Myocyte (in vitro differentiated cells): Measurements from ENCODE around the gene PON2. TPM values are rescaled to one million over a fixed set of nuclear protein-coding genes. Genes with fewer than 3 reads are reported as not detected.

Experiments
- DNase-seq: peaks from one replicate; pipeline ENCODE4 v3.0.0-alpha.2; 2012; ENCODE audit warnings: low read depth
- total RNA-seq: library from RNA; depleted of rRNA; stranded (reverse); fragments of >200 nt; gene quantifications from 2 replicates; pipeline ENCODE4 v1.2.3, GENCODE V29; 2014

PON2 gene
- total RNA-seq, 1 donor from 2014 or later, result 178 TPM

- no peak for DNase-seq
Measured at GRCh38 chr7:95446618-95447017, 11.8 kb upstream of the PON2 start.

- DNase-seq, result no peak
Measured at GRCh38 chr7:95444796-95445195, 10.0 kb upstream of the PON2 start.

GRCh38 chr7:95441042-95441823 is 6.4 kb upstream of the PON2 start:
- DNase-seq, result no peak

GRCh38 chr7:95440394-95441038 is 5.7 kb upstream of the PON2 start:
- no peak for DNase-seq

- no peak for DNase-seq
Measured at GRCh38 chr7:95436407-95436806, 1.6 kb upstream of the PON2 start.

DNA sequence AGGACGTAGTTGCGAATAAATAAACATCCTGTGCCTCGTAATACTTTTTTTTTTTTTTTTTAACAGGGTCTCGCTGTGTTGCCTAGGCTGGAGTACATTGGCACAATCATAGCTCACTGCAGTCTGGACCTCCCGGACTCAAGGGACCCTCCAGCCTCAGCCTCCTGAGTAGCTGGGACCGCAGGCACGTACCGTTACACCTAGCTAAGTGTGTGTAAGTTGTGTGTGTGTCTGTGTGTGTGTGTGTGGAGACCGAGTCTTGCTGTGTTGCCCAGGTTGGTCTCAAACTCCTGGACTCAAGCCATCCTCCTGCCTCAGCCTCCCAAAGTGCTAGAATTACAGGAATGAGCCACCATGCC is 573 bp upstream of the PON2 start:
- DNase-seq, result no peak

DNA sequence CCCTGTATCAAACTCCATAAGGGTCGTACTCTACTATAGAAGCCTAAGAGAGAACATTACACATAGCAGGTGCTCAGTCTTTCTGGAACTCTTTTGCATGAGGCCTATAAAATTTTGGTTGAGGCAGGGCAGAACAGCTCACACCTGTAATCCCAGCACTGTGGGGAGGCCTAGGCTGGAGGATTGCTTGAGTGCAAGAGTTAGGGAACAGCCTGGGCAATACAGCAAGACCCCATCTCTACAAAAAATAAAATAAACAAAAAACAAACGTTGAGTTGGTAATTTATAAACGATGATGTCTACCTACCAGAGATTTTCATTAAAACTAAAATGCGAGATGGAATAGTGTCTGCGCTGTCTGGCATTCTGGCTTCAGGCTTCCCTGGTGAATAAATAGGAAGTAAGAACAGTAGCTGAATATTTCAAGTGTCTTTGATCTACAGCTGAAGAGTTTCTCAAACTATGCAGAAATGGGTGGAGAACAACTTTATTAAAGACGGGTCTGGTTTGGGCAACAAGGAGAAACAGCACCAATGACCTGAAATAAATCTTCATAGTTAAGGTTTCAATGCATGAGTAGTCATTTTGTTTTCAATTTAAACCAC is 774 bp downstream of the PON2 start:
- no peak for DNase-seq

DNA sequence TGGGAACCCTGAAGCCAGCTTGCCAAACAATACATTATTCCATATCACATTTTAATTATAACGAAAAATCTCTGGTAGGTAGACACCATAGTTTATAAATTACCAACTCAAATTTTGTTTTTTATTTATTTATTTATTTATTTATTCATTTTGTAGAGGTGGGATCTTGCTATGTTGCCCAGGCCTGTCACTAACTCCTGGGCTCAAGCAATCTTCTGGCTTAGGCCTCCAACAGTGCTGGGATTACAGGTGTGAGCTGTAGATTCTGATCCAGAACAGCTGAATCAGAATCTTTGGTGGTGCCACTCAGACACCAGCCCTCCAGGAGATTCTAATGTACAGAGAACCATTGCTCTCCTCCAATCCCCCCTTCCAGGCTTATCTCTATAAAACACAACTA is 1.7 kb downstream of the PON2 start:
- DNase-seq, result no peak

DNA sequence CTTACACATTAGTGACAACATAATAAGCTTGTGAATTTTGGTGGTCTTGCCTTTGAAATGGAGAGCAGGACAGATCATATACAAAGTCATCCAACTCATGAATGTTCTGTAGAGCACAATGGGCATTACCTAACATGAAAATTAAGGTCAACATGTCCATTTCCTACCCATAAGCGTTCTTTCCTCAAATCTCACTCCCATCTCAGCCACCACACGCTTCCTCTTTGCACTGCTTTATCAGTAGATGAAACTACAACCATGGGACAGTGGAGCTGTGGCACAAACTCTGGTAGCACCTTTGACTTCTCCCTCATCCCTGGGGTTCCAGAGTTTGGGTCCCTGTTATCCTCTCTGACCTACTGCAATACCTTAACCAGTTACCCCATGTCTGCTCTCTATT is 2.2 kb downstream of the PON2 start:
- no peak for DNase-seq

DNA sequence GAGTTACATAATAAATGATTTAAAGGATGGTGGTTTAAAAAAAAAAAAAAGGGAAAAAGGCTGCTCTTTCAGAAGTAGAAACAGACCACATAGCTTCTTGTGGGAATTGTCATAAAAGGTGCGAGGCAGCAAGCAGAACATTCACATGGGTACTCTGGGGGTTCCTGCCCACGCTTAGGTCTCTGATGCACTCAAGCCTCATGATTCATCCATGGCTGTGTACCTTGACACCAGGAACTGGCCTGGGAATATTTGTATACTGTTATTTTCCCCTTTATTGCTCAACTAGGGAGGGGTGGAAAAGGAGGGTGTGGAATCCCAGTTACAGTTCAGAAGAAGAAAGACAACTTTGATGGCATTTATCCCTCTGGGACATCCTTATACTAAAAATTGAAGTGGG is 4.0 kb downstream of the PON2 start:
- DNase-seq, result no peak

GRCh38 chr7:95429241-95429990 is 5.4 kb downstream of the PON2 start:
- DNase-seq, result no peak

GRCh38 chr7:95427914-95428516 is 6.8 kb downstream of the PON2 start:
- no peak for DNase-seq

DNA sequence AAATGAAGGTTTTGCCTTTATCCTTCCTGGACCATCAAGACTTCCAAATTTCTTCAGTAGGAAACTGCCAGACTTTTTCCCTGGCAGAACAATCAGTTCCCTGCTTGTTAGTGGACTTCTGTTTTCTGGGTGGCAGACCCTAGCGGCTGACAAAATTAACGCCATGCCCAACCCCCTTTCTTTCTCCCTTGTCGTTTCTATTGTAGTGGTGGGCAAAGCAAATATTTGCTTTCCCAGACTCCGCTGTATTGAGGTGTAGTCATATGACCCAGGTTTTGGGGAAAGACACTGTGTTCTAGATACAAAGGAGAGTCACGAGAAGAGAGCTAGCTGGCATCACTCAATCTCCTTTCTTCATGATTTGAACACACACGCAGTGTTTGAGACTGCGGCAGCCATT is 7.7 kb downstream of the PON2 start:
- no peak for DNase-seq

- no peak for DNase-seq
Measured at GRCh38 chr7:95425694-95426093, 9.1 kb downstream of the PON2 start.

- DNase-seq, result no peak
Measured at GRCh38 chr7:95424716-95425115, 10.1 kb downstream of the PON2 start.

DNA sequence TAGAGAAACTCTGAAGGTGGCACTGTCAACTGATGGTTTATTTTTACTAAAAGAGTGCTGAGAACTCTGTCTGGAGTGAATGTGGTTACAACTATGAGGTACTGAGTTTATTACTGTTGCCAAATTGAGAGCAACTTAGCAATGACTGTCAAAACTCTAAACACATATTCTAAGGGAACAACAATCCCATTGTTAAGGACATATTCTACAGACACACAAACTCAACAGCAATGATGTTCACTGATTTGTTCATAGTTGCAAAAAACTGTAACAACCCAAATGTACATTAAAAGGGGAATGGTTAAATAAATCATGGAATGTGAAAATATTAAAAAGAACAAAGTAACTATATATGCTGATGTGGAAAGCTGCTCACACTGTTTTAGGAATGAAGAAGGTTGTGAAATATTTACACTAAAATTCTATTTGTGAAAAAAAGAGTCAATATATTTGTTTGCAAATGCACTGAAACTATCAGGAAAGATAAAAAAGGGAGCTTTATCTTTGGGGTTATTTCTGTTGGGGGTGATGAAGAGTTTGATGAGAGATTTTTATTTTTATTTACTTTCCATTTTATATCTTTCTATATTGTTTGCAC is 12.9 kb downstream of the PON2 start:
- peak; percentile 23 for DNase-seq

GRCh38 chr7:95421000-95421846 is 13.6 kb downstream of the PON2 start:
- DNase-seq, result peak; percentile 54

GRCh38 chr7:95412075-95412474 is 22.8 kb downstream of the PON2 start:
- DNase-seq, result no peak

DNA sequence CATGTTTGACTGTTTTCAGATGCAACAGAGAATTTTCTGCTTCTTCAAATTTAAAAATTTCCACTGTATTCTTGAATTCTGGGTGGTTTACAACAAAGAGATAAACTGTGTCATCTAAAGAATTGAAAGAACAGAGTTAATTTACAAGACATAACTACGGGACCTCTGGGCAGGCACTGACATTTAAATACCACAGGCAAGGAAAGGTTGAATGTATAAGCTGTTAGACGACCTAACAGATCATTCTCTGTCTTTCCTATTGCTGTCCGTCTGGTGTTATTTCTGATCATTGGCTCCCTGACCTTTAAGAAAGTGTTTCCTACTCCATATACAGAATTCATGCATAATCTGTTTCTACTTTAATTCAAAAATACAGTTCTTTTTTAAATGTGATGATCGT is 23.2 kb downstream of the PON2 start:
- DNase-seq, result no peak

DNA sequence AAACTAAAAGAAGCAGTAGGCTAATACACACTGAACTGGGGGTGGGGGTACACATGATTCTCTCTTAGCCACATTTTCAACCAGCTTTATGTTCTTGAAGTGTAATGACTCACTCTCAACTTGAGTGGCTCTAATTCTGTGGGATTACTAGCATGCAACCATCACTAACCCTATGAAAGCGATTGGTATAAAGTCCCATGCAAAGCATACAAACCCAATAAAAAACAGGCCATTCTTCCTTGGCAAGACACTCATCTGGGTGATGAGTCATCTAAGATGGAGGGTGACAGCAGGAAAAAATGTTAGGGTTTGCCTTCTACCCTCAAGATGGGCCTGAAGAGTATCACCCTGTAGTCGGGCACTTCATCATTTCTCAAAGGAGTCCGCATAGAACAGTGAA is 23.8 kb downstream of the PON2 start:
- peak; percentile 33 for DNase-seq
